DND-41 (cell line): ENCODE results near the gene XRCC4.
A peak's percentile ranks its signal among the peaks of the same experiment; 100 is the strongest.

Source experiments
- ATAC-seq: fragments of 200-7000 bp; cut with Tn5 transposase; 3 replicates; pipeline ENCODE4 v1.9.1; 2021; ENCODE audit warnings: low read depth; ENCODE audit not compliant: insufficient read depth
- DNase-seq: peaks from one replicate; pipeline ENCODE4 v3.0.0-alpha.2; 2020
- H2AFZ ChIP-seq: 2 replicates; pipeline ENCODE4 v1.6.0; 2012; ENCODE audit warnings: low read depth, low read length
- H3K27ac ChIP-seq: 2 replicates; pipeline ENCODE4 v1.5.1; 2012; ENCODE audit warnings: low read length, inconsistent platforms
- H3K27me3 ChIP-seq: fragments of 200-600 bp; sonication (generic); 2 replicates; pipeline ENCODE4 v1.6.0; 2012; ENCODE audit warnings: low read length, mild to moderate bottlenecking, inconsistent platforms; ENCODE audit not compliant: insufficient read depth, poor library complexity
- H3K36me3 ChIP-seq: 2 replicates; pipeline ENCODE4 v1.5.1; 2012; ENCODE audit warnings: low read length, inconsistent platforms; ENCODE audit not compliant: insufficient read depth
- H3K4me1 ChIP-seq: 2 replicates; pipeline ENCODE4 v1.5.1; 2012; ENCODE audit warnings: mild to moderate bottlenecking, low read length; ENCODE audit not compliant: insufficient read depth
- H3K4me2 ChIP-seq: 2 replicates; pipeline ENCODE4 v1.6.0; 2012; ENCODE audit warnings: mild to moderate bottlenecking, moderate library complexity, low read length, inconsistent platforms; ENCODE audit not compliant: insufficient read depth
- H3K4me3 ChIP-seq, 2 experiments: fragments of 200-600 bp in 1 of 2; shearing (Covaris generic) in 1 of 2; 2 replicates each; pipeline ENCODE4 v1.5.1; 2012 to 2016; ENCODE audit warnings: inconsistent platforms in 2 of 2, low read length in 2 of 2, mild to moderate bottlenecking in 2 of 2, low read depth in 1 of 2, moderate library complexity in 1 of 2
- H3K79me2 ChIP-seq: 2 replicates; pipeline ENCODE4 v1.6.0; 2012; ENCODE audit warnings: low read length, inconsistent platforms; ENCODE audit not compliant: insufficient read depth
- H3K9ac ChIP-seq: 2 replicates; pipeline ENCODE4 v1.6.0; 2012; ENCODE audit warnings: low read depth, mild to moderate bottlenecking, inconsistent platforms, low read length, moderate library complexity
- H3K9me3 ChIP-seq: 2 replicates; pipeline ENCODE4 v1.5.1; 2012; ENCODE audit warnings: low read length, moderate library complexity, mild to moderate bottlenecking, inconsistent platforms; ENCODE audit not compliant: insufficient read depth, severe bottlenecking
- H4K20me1 ChIP-seq: 2 replicates; pipeline ENCODE4 v1.6.0; 2012; ENCODE audit warnings: low read length; ENCODE audit not compliant: insufficient read depth
- EZH2 ChIP-seq: IDR thresholded peaks from 3 replicates; pipeline ENCODE4 v1.6.1; 2012; ENCODE audit warnings: borderline replicate concordance, low read depth, mild to moderate bottlenecking, moderate library complexity, low read length, inconsistent platforms; ENCODE audit not compliant: severe bottlenecking
- TF ChIP-seq, protein P1 (sequence below): IDR thresholded peaks from 2 replicates; pipeline ENCODE4 v1.5.1; 2012; ENCODE audit warnings: borderline replicate concordance, low read length, moderate library complexity, mild to moderate bottlenecking; ENCODE audit not compliant: poor library complexity, severe bottlenecking; ENCODE audit errors: extremely low read depth

Gene XRCC4

DNA sequence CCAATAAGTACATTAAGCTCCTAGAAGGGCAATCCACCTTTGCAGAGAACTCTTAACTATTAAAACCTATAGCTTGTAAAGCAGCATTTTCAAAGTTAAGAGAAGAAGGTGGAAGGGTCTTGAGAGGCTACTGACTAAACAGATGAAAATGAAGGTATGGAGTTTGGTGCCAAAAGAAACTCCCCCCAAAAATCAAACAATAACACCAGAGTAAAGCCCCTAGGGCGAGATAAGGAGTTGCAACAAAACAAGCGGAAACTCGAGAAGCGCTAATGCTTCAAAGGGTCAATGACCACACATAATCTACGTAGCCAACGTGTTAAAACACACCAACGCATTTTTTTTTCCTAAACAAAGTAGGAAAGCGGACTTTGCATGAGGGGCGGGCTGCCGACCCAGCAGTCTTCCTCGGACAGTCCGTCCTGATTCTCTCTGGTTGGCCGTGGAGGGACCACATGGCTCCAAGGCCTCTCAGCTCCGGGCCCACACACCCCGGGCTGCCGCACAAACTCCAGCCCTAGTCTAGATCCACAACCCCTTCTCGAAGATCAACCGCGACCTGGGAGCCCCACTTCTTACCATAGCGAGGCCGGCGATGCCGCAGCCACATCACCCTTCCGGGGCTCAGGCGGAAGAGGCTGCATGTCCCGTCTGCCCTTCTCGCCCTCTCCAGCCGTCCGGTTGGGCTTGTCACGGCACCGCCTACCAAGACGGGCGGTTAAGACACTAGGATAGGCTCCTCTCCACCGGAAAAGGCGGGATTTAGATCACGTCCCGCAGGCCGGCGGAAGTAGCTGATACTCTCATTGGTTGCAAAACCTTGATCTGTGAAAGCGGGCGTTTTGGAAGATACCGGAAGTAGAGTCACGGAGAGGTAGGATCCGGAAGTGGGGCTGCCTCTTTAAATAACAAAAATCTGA, at the start of gene XRCC4, which contains the start of gene TMEM167A:
XRCC4 (plus strand) TSS at position 806 of the 920 bp plus-strand sequence. CDS start 27,373 bp downstream, outside the sequence.
TMEM167A (minus strand) TSS at position 653 of the 920 bp plus-strand sequence; CDS start at position 582, 71 bp downstream.
- Histone ChIP-seq H3K27me3 (no peaks in the 10 kb centered on the region), H3K4me1 (peaks cover 55% of the 10 kb centered on the region), H4K20me1 (peaks cover 21% of the 10 kb centered on the region; the same call in 1 of the 2 replicates), H3K27ac (peak within 1 kb of the TSS; percentile 90), H3K4me3 (peak within 1 kb of the TSS; percentile 71 to 81), H3K9me3 (no peaks in the 10 kb centered on the region), H3K36me3 (peaks cover 13% of the 10 kb centered on the region), H3K9ac (peak within 1 kb of the TSS; percentile 76), H2AFZ (peak within 1 kb of the TSS; percentile 89), H3K79me2 (peaks cover 90% of the 10 kb centered on the region), H3K4me2 (peak within 1 kb of the TSS; percentile 80)
- ATAC-seq: peak; percentile 98
- DNase-seq: peak; percentile 98
- TF ChIP-seq EZH2: no peak
- TF ChIP-seq, protein P1, sequence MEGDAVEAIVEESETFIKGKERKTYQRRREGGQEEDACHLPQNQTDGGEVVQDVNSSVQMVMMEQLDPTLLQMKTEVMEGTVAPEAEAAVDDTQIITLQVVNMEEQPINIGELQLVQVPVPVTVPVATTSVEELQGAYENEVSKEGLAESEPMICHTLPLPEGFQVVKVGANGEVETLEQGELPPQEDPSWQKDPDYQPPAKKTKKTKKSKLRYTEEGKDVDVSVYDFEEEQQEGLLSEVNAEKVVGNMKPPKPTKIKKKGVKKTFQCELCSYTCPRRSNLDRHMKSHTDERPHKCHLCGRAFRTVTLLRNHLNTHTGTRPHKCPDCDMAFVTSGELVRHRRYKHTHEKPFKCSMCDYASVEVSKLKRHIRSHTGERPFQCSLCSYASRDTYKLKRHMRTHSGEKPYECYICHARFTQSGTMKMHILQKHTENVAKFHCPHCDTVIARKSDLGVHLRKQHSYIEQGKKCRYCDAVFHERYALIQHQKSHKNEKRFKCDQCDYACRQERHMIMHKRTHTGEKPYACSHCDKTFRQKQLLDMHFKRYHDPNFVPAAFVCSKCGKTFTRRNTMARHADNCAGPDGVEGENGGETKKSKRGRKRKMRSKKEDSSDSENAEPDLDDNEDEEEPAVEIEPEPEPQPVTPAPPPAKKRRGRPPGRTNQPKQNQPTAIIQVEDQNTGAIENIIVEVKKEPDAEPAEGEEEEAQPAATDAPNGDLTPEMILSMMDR: no peak

DNA sequence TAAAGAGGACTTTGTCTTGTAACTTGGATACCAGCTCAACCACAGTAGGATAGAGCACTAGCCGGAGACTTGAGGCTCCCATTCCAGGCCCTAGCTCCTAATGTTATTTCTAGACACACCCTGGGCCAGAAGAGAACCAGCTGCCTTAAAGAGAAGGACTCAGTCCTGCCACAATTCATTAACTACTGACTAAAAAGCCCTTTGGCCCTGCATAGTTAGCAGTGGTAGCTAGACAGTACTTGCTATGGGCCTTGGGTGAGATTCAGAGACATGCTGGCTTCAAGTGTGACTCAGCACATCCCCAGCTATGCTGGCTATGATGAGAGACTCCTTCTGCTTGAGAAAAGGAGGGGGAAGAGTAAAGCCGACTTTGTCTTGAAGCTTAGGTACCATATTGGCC, 47.4 kb upstream of the XRCC4 start:
- DNase-seq: no peak
- H4K20me1 ChIP-seq: no peaks in the 10 kb centered on the region
- H3K27ac ChIP-seq: no peak overlapping the region

DNA sequence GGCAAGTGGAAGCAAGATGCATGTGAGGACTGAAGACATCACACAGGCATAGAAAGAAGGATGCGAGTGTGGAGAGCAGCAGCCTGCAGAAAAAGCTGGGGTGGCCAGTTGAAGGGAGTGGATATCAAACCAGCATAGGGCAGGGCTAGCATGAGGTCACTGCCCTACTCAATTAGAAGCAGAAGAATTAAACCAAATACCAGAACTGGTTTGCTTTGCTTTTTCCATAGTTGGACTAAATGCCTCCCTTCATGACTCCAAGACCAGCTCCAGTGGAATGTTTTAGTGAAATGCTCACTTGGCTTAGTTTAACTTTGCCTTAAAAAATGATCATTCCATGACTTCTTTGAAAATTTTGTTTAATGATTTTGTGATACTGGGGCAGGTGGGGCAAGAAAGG, 46.0 kb upstream of the XRCC4 start:
- TF ChIP-seq, protein P1: no peak
- no peak for TF ChIP-seq EZH2
- H3K4me1 ChIP-seq: no peaks in the 10 kb centered on the region
- no peaks in the 10 kb centered on the region for H4K20me1 ChIP-seq
- no peak overlapping the region for H2AFZ ChIP-seq
- no peak overlapping the region for H3K4me2 ChIP-seq
- H3K27ac ChIP-seq: no peak overlapping the region
- no peaks in the 10 kb centered on the region for H3K9me3 ChIP-seq
- no peak for ATAC-seq
- H3K36me3 ChIP-seq: no peaks in the 10 kb centered on the region
- H3K9ac ChIP-seq: no peak overlapping the region
- H3K4me3 ChIP-seq: no peak overlapping the region
- no peak for DNase-seq
- H3K79me2 ChIP-seq: no peaks in the 10 kb centered on the region
- no peaks in the 10 kb centered on the region for H3K27me3 ChIP-seq

More for the DNA sequence above, 47.4 kb upstream of the XRCC4 start:
- no peaks in the 10 kb centered on the region for H3K36me3 ChIP-seq
- no peak overlapping the region for H3K9ac ChIP-seq
- TF ChIP-seq, protein P1: no peak
- no peak for TF ChIP-seq EZH2
- H3K9me3 ChIP-seq: no peaks in the 10 kb centered on the region
- H3K27me3 ChIP-seq: no peaks in the 10 kb centered on the region
- no peak overlapping the region for H2AFZ ChIP-seq
- no peak overlapping the region for H3K4me3 ChIP-seq
- no peaks in the 10 kb centered on the region for H3K4me1 ChIP-seq
- H3K4me2 ChIP-seq: no peak overlapping the region
- ATAC-seq: no peak
- no peaks in the 10 kb centered on the region for H3K79me2 ChIP-seq
